Nucleus accumbens (tissue), 56 donors: Measurements from ENCODE around the gene RTF1.

Experiments used
- DNase-seq, 56 donors: peaks; one replicate each; lab custom pipeline; 2025; lab: John Stamatoyannopoulos, UW

RTF1 gene

GRCh38 chr15:41502795-41503668 lies 86.1 kb downstream of the RTF1 start:
- DNase-seq: no peak

GRCh38 chr15:41503669-41504010 lies 86.7 kb downstream of the RTF1 start:
- DNase-seq: peak in 2 of 56 donors; percentile 2 to 13

GRCh38 chr15:41504751-41505492 lies 88.0 kb downstream of the RTF1 start:
- no peak for DNase-seq

GRCh38 chr15:41505776-41506175 lies 88.9 kb downstream of the RTF1 start:
- DNase-seq: no peak

DNA sequence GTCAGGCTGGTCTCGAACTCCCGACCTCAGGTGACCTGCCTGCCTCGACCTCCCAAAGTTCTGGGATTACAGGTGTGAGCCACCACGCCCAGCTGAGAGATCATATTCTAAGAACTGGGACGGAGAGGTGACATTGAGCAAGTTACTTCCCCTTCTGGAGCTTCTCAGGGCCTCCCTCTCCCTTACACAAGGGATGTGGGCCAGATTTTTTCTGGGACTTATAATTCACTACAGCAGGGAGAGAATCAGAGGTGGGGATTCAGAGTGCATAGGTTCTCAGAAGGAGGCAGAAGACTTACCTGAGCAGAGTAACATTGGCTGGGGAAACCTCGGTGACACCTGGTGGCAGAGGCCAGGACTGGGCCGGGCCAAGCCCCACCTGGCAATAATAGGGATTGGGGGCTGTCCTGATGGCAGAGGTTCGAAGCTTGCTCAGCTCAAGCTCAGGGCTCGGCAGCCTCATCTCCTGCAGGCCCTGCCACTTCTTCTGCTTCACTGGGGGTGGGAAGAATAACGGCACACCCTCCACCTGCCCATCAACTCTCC lies 90.0 kb downstream of the RTF1 start:
- no peak for DNase-seq

- DNase-seq: no peak
Observed at GRCh38 chr15:41507820-41508290, 91.0 kb downstream of the RTF1 start.

DNA sequence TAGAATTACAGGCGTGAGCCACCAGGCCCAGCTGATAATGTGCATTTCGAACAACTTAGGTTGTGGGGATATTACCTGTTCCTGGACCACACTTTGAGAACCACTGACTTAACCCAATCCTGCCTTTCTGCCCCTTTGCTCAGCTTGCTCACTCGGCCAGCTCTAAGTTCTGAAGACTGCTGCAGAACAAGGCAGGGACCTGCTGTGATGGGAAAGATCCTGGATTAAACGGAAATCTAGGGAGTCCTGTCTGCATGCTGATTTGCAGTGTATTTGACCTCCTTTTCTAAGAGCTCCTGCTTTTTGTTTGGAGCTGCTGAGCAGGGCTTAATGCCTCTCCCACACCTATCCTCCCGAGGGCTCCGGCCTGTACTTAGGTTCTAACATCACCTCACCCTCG lies 93.8 kb downstream of the RTF1 start:
- DNase-seq: no peak

- peak in 1 of 56 donors; percentile 15 for DNase-seq
Observed at GRCh38 chr15:41511331-41511898, 94.5 kb downstream of the RTF1 start.

GRCh38 chr15:41511899-41512369 lies 95.0 kb downstream of the RTF1 start:
- DNase-seq: no peak

GRCh38 chr15:41512512-41512939 lies 95.6 kb downstream of the RTF1 start:
- no peak for DNase-seq

GRCh38 chr15:41512940-41513505 lies 96.1 kb downstream of the RTF1 start:
- no peak for DNase-seq

DNA sequence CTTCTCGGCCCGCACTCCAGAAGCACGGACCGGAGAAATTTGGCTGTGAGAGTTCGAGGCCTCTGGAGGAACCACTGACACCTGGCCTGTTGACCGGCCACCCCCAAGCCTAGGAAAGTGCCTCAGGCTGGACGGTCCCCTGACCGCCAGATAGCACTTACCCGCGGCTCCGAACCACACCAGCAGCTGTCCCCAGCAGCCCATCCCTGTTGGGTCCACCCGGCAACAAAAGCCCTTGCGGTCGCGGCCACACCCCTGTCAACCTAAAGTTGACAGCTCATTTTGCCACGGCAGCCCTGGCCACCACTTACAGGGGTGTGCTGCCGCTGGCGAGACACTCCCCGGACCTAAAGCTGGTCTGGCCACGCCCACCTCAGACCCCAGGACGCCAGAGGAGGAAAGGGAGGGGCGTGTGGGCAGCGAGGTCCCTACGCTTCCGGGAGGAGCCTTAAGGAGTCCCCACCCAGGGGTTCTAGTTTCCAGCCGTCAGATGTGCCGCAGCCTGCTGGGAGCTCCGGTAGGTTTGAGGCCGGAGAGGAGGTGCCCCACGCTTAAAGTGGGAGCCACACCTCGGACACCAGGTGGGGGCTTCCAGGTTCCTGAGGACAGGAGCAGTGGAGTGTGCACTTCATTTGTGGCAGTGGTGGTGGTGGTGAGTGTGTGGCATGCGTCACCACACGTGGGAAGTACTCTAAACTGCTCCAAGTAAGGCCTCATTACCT lies 96.8 kb downstream of the RTF1 start, which contains the start of gene LTK:
Gene LTK (minus strand): TSS at position 322 of the 722 bp plus-strand sequence. CDS start 118 bp downstream, at position 204.
- DNase-seq: no peak

- no peak for DNase-seq
Observed at GRCh38 chr15:41517895-41518449, 101.1 kb downstream of the RTF1 start.

DNA sequence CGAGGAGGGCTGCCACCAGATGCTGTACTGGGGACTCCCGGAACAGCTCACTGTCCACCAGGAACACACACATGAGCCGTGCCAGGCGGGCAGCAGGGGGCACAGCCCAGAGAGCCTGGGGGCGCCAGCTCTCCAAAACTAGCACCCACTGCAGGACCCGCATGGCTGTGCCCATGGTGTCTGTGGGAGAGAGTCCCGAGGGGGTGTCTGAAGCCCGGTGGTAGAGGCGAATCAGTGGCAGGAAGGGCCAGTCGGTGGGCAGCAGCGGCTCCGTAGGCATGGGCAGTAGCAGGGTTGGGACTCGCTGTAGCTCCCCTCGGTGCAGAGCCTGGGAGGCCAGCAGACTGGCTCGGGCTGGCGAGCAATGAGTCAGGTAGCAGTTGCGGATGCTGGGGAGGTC lies 103.7 kb downstream of the RTF1 start:
- DNase-seq: no peak

GRCh38 chr15:41521614-41522013 lies 104.7 kb downstream of the RTF1 start:
- DNase-seq: no peak

- DNase-seq: no peak
Observed at GRCh38 chr15:41523097-41523496, 106.2 kb downstream of the RTF1 start.

GRCh38 chr15:41530363-41530956 lies 113.6 kb downstream of the RTF1 start:
- DNase-seq: no peak
